ENCODE results near the gene TMEM236.

Gene TMEM236

DNA sequence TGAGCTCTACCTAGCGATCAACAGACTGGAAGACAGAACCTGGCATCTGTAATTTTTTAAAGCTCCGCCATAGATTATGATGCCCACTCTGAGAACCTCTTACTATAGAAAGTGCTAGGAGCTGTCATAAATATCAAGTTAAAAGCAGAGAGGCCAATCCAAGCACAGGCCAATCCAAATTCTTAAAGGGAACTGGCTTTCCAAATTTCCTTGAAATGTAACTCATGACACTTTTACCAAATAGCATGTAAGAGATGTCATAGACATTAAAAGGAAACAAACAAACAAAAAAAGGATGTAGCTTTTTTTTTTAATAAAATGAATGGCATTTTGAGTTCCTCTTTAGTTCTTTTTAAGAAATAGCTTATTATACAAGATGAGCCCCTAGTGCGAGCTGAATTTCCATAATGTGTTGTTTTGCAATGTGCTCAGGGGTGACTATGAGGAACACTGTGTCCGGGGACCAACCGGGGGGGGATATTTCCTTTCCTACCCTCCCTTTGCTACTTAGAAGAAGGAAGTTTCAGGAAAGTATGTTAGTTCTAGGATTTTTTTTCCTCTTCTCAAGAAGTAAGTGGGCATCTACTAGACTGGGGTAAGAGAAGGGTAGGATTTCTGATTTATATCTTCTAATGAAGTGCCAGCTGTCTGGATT, 33.4 kb downstream of the TMEM236 start:
- in situ Hi-C loops (cut with HindIII; ENCODE audit: low sequenced_read_pairs), result no loop called here

DNA sequence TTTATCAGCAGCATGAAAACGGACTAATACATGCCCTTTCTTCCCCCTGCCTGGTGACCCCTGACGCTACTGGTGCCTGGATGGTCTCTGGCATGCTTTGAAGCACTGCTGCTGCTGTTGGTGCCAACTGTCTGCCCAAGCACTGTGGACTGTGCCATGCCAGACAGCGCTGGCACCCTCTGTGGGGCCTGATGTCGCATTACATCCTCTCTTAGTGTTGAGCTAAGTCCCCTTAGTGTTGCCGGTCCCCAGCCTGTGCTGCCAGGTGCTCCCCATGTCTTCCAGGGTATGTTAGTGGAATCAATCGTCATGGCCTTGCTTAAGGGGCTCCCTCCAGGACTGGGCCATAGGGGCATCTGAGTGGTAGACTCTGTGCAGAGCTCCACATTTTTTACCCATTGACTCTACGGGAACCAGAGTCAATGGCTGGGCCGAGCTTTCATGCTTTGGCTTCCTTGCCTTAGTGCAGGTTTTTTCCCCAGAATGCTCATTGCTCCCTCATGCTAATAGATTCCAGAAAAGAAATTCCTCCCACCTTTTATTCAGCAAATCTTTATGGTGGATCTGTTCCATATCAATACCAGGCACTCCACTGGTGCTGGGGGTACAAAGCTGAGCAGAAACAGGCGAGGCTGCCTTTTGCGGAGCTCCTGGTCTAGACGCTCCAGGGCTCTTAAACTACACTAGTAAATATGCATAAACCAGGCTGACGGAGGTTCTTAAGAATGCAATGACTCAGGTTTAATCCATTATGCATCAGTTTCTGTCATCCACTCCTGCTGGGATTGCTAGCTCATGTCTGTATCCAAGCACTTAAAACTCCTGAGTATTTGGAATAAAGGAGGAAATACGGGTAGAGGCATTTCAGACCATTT, 35.3 kb downstream of the TMEM236 start:
- in situ Hi-C loops (cut with HindIII; ENCODE audit: low sequenced_read_pairs), result no loop called here

DNA sequence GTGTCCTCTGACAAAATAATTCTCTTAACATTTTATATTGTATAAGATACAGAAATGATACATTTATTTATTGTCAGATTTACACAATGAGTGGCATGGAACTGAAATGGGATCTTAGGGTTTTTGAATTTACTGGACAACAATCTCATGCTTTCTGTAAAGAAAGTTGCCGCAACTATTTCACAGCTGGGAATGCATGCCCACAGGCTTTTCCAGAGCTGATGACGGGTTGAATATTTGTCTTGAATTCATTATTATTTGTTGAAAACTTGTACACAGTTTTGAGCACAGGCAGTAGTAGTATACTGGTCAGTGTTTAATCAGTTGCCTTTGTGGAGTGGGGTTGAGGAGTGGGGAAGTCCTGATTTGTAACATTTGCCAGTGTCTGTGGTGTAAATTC, 36.6 kb downstream of the TMEM236 start:
- in situ Hi-C loops (cut with HindIII; ENCODE audit: low sequenced_read_pairs), result no loop called here

DNA sequence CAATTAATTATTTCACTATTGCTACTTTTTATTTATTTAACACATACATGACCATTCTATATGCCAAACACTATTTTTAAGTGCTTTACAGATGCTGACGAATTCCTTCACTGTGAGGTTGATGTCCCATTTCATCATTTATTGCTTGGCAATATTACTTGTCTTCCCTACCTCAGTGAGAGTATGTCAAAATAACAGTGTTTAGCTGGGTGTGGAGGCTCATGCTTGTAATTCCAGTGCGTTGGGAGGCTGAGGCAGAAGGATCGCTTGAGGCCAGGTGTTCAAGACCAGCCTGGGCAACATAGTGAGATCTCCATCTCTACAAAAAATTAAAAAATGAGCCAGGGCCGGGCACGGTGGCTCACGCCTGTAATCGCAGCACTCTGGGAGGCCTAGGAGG, 37.4 kb downstream of the TMEM236 start:
- in situ Hi-C loops (cut with HindIII; ENCODE audit: low sequenced_read_pairs), result no loop called here

DNA sequence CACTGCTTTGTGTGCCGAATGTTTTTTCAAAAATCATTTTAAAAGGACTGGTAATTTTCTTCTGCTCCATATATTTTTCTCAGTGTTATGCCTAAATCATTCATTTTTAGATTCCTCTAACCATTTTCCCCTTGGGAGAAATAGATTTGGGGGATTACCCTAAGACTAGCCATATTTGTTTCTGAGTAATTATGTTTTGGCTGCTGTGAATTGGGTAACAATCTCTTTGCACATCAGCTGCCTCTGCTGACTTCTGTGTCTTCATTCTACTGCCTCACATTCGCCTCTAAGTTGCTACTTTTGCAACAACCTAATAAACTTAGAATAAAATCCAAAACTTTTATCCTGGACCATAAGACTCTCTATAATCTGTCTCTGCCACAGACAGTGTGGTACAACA, 38.6 kb downstream of the TMEM236 start:
- in situ Hi-C loops (cut with HindIII; ENCODE audit: low sequenced_read_pairs), result no loop called here

DNA sequence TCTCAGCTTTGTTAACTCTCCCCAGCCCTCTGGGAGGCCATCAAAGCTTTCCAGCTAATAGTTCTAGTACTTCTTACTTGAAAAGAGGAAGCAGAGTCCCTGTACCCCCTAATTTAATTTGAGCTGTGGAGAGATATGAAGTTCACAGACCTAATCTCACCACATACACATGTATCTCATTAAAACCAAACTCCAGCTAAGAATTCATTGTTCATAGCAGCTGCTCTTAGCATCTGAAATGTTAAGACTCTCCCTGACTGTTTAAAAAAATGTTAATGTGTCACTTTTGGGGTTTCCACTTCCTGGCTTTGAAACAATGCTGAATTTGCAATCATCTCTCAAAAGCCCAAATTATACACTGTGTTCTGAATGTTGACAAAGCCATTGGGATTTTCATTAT, 41.0 kb downstream of the TMEM236 start:
- in situ Hi-C loops (cut with HindIII; ENCODE audit: low sequenced_read_pairs), result no loop called here

DNA sequence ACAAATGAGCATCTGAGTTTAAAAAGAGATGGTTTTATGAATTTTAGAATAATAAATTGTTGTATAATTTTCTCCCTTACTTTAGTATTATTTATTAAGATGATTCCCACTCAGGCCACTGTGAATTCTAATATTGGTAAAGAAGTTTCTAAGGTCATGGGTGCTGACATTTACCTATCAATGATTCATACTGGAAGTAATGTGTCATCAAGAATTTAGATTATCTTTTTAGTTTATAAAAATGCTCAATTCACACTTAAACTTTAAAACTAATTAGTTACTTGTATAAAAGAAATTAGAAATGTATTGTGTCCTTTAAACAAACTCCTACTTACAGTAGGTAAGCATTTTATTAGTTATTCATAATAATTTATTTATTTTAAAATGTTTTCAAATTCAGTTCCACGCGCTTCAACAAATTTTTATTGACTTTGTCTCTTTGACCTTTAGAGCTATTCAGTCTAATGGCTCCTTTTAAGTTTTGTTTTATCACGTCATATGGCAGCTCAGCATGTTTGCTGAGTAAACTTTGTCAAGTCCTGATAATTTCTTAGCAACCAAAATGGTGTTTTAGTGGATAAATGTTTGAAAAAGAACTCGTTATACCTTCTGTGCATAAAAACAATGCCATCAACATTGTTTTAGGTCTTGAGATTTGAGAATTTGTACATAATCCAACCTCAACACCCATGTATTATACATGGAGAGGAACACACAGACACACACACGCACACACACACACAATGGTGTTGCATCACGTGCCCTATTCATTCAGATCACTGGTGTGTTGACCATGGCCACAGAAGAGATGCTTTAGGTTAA, 42.0 kb downstream of the TMEM236 start:
- in situ Hi-C loops (cut with HindIII; ENCODE audit: low sequenced_read_pairs), result no loop called here

DNA sequence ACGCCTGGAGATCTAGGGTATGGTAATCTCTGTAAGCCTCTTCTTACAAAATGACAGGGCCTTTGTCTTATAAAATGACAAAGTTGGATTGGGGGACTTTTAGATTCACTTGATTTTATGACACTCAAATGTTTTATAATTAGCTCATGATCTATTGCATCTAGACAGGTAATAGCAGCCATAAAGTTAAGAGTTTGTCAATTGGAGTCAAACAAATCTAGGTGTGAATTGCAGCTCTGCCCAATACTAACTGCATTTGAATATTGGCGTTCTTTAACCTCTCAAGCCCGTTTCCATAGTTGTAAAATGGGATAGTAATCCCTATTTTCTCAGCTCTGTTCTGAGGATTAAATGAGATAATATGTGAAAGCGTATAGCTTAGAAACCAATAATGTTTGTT, 43.1 kb downstream of the TMEM236 start:
- in situ Hi-C loops (cut with HindIII; ENCODE audit: low sequenced_read_pairs), result no loop called here

DNA sequence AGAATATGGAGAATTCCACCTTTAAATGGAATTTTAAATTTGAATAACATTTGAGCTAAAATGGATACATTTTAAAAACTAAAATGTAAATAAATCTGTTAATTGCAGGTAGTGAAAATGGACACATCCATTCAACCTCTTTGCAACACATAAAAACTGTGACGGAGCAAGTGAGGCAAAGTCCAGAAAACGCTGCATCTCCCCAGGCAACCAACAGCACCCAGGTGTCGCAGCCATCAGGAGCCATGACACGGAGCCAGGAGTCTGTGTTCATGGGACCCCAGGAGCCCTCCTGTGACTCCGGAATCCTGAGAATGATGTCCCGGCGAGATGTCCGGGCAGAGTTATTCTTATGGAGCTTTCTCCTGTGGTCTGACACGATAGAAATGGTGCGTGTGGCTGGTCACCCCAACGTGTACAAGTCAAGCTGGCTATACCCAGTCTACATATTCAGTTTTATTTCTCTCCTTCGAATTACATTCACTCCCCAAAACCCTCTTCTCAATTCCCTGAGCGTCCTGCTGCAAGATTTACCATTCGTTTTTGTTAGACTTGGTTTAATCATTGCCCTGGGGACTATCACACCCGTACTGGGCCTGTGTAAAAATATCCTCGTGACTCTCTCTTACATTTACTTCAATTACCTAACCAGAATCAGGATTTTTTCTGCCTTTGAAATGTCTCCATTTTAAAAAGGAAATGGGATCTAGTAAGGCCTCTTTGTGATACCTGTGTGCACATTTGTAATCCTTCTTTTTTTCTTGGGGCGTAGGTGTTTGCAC, 44.0 kb downstream of the TMEM236 start:
- in situ Hi-C loops (cut with HindIII; ENCODE audit: low sequenced_read_pairs), result no loop called here

DNA sequence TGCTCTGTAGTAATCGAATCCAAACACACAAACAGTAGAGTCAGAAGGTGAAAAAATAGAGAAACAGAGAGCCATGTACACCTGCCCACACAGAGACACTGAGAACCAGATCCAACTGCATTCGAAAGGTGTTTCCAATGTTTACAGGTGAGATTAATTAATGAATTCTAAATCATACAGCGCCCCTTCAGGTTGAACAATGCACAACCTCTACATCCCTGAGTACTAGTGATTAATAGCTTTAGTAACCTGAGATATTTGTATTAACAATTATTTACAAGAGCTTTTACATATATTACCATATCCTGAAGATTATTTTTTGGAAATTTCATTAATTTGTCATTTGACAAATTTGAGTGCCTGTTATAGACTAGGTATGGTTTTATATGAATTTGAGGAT, 49.5 kb downstream of the TMEM236 start:
- in situ Hi-C loops (cut with HindIII; ENCODE audit: low sequenced_read_pairs), result no loop called here

DNA sequence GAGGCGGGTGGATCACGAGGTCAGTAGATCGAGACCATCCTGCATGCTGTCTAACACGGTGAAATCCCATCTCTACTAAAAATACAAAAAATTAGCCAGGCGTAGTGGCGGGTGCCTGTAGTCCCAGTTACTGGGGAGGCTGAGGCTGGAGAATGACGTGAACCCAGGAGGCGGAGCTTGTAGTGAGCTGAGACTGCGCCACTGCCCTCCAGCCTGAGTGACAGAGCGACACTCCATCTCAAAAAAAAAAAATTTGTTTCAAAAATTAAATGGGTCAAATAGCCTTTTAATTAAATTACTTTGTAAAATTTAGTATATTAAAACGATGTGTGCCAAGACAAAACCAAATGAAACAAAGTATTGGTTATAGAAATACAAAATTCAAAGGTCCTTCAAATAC, 50.3 kb downstream of the TMEM236 start:
- in situ Hi-C loops (cut with HindIII; ENCODE audit: low sequenced_read_pairs), result no loop called here

DNA sequence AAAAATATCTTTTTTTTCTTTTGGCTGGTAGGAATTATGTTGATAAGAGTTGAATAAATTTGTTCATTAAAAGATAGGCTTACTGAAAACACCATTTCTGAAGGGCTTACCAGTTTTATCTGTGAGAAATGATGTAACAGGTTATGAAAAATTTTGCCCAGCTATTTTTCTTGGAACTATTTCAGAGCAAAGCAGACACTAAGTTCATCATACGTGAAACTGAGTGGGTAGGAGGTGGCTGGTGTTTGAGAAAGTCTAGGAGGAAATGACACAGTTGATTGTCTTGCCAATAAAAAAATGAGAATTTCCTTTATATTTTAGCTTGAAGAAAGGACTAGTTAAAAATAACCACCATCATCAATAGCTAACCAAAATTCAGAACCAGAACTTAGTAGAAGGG, 51.0 kb downstream of the TMEM236 start:
- in situ Hi-C loops (cut with HindIII; ENCODE audit: low sequenced_read_pairs), result no loop called here

DNA sequence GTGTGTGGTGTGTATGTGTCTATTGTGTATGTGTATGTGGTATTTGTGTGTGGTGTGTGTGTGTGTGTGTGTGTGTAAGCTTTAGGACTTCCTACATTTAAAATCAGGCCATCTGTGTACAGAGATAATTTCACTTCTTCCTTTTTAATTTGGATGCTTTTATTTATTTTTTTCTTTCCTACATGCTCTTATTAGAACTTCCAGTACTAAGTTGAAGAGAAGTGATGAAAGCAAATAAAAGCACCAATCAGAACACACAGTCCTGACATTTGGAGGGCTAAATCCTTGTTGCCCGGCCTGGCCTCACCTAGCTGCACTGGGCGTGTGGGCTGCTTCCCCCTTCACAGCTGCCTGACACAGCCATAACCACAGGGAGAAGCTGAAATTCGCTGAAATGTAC, 53.3 kb downstream of the TMEM236 start:
- in situ Hi-C loops (cut with HindIII; ENCODE audit: low sequenced_read_pairs), result no loop called here

DNA sequence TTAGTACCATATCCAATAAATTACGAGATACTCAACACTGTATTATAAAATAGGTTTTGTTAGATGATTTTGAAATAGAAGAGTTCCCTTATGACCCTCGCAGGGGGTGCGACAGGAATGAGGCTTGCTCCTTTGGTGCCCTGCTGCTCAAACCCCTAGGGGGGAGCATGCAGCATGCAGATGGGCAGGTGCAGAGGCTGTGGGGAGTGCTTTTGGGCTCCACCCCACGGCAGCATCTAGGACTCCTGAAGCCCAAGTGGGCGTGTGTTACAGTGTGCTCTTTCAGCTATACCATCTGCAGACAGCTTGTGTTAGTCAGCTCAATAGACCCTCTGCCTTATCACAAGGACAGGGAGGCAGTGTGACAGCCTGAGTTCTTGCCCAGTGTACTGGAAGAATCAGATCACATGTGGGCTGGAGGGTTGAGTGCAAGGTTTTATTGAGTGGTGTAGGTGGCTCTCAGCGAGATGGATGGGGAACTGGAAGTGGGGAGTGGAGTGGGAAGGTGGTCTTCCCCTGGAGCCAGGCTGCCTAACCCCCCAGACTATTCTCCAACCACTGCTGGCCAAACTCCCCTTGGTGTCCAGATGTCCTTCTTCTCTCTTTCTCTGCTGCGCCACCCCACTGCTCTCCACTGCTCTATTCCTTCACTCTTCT, 54.0 kb downstream of the TMEM236 start:
- in situ Hi-C loops (cut with HindIII; ENCODE audit: low sequenced_read_pairs), result no loop called here

DNA sequence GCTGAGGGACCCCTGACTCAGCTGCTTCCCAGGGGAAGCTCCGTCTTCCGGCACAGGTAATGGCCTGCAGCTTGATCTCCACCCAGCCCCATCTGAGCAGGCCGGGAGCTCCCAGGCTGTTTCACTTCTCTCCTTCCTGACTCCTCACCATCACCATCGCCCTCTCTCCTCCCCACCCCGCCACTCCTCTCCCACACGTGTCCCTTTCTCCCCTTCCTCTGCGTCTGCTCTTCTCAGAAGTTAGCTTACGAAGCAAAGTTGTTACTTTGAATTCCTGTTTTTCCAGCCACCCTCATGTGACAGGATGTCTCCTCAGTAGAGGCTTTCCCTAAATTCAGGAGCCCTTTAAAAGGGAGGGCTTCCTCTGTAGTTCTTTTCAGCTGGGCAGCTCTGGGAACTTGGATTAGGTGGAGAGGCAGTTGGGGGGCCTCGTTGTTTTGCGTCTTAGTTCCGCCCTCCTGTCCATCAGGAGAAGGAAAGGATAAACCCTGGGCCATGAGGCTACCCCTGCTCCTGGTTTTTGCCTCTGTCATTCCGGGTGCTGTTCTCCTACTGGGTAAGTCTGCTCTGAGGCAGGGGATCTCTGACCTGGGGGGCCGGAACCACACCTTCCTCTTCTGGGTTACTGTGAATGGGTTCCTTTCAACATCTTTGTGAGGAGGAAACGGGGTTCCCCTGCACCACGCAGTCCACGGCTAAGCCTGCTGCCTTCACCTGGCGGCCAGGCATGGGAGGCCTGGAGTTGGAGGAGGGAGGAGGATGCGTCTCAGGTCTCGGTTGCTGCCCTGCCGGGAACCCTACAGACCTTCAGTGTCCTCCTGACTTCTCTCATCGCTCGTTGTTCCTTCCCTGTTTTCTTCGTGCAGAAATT, 57.2 kb downstream of the TMEM236 start, which contains the start of gene MRC1:
MRC1 (plus strand) TSS at position 378 of the 871 bp plus-strand sequence; CDS start at position 496, 118 bp downstream.
- in situ Hi-C loops (cut with HindIII; ENCODE audit: low sequenced_read_pairs), result no loop called here

DNA sequence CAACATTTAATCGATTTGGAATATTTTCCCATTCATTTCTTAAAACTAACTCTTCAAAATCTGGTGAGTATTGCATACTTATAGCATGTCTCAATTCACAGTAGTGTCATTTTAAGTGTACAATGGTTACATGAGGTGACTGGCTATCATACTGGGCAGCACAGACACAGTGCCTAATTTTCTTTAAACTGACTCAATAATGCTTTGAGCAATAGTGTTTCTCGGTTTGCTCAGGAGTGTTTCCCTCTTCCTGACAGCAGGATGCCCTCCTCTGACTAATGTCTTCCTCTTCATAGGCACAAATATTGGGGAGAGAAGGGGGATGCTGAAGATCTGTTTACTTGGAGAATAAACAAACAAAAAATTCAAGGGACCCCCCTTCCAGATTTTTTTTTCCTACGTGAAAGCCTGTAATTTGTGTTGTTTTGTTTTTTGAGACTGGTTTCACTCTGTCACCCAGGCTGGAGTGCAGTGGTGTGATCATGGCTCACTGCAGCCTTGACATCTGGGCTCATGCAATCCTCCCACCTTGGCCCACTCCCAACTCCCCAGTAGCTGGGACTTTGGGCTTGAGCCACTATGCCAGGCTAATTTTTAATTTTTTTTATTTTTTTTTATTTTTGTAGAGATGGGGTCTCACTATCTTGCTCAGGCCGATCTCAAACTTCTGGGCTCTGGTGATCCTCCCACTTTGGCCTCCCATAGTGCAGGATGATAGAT, 59.3 kb downstream of the TMEM236 start:
- in situ Hi-C loops (cut with HindIII; ENCODE audit: low sequenced_read_pairs), result no loop called here

DNA sequence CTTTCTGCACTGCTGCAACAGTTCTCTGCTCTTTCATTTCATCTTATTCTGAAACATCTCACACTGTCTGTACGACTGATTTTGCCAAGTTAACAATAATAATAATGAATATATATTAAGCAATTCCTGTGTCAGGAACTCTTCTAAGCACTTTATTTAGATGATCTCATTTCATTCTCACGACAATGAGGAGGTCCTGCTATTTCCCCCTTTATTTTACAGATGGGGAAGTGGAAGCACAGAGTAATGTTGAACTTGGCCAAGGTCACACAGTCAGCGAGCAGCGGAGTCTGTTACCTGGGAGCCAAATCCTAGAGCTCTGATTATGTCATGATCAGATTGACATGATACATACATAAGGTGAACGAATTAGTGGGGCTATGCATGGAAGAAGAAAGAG, 63.0 kb downstream of the TMEM236 start:
- in situ Hi-C loops (cut with HindIII; ENCODE audit: low sequenced_read_pairs), result no loop called here

DNA sequence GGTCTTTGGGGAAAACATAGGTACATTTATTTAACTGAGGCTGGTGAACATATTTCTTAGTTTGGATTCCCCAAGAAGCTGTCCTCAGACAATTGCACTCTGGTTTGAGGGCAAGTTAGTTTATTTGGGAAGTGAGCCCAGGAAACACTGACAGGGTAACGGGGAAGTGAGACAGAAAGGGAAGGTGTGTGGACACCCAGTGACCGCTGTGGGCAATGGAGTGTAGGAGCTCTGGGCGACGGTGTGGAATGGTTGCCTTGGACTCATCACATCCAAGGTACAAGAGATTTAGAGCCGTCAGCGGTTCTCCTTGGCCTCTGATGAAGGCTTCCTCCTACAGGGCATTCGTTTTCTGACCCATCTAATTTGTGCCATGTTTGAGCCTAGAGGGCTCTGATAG, 64.2 kb downstream of the TMEM236 start:
- in situ Hi-C loops (cut with HindIII; ENCODE audit: low sequenced_read_pairs), result no loop called here

DNA sequence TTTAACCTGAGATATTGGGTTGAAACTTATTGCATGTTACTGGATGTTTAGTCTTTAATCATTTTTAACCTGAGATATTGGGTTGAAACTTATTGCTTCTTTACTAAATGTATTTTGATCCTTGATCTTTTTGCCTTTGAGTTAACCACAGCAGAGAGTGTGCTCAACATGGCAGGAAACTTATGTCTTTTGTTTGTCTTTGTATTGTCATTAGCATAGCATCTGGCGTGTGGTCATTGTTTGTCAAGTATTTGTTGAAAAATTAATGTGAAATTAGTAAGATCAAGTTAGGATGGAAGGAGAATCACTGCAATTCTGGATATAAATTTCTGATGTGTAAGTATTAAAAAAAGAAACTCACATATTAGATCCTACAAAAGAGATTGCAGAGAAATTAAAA, 65.3 kb downstream of the TMEM236 start:
- in situ Hi-C loops (cut with HindIII; ENCODE audit: low sequenced_read_pairs), result no loop called here

Data from DLD1 (cell line).